NCI-H2029 (cell line): ENCODE measurements around the gene CELF5.
"Not testable (repeated sequence)": the region's sequence is repeated elsewhere in the genome, so short reads cannot be mapped to it uniquely, and the experiment has no call there.

ENCODE experiments used
- DNase-seq: peaks from one replicate; lab custom pipeline; 2025; lab: John Stamatoyannopoulos, UW

CELF5 gene

DNA sequence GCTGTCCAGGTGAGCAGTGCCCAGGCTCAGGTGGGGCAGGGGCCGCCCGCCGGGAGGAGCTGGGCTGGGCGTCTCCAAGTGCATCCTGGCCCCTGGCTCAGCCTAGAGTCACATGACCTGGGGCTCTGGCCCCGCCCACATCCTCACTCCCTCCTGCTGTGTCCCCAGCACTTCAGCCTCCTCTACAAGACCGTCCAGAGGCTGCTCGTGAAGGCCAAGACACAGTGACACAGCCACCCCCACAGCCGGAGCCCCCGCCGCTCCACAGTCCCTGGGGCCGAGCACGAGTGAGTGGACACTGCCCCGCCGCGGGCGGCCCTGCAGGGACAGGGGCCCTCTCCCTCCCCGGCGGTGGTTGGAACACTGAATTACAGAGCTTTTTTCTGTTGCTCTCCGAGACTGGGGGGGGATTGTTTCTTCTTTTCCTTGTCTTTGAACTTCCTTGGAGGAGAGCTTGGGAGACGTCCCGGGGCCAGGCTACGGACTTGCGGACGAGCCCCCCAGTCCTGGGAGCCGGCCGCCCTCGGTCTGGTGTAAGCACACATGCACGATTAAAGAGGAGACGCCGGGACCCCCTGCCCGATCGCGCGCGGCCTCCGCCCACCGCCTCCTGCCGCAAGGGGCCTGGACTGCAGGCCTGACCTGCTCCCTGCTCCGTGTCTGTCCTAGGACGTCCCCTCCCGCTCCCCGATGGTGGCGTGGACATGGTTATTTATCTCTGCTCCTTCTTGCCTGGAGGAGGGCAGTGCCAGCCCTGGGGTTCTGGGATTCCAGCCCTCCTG, 16.8 kb upstream of the CELF5 start:
- DNase-seq, result no peak

DNA sequence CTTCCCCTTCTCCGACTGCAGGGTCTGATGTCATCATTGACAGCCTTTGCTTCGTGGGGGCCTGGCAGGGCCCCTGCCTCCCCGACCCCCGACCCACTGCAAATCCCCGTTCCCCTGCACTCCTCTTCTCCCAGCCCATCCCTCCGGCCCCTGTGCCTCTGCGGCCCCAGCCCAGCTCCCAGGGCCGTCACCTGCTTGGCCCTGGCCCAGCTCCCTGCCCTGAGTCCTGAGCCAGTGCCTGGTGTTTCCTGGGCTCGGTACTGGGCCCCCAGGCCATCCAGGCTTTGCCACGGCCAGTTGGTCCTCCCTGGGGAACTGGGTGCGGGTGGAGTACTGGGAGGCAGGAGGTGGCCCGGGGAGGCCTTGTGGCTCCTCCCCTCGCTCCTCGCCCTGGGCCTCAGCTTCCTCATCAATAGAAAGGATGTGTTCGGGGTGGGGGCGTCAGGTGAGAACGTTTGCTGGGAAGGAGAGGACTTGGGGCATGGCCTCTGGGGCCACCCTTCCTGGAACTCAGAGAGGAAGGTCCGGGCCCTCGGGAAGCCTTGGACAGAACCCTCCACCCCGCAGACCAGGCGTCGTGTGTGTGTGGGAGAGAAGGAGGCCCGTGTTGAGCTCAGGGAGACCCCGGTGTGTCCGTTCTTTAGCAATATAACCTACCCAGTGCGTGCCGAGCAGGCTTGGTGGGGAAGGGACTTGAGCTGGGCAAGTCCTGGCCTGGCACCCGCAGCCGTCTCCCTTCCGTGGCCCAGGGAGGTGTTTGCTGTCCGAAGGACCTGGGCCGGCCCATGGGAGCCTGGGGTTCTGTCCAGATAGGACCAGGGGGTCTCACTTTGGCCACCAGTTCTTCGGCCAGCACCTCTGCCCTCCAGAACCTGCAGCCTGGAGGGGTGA, 15.9 kb upstream of the CELF5 start:
- no peak for DNase-seq

DNA sequence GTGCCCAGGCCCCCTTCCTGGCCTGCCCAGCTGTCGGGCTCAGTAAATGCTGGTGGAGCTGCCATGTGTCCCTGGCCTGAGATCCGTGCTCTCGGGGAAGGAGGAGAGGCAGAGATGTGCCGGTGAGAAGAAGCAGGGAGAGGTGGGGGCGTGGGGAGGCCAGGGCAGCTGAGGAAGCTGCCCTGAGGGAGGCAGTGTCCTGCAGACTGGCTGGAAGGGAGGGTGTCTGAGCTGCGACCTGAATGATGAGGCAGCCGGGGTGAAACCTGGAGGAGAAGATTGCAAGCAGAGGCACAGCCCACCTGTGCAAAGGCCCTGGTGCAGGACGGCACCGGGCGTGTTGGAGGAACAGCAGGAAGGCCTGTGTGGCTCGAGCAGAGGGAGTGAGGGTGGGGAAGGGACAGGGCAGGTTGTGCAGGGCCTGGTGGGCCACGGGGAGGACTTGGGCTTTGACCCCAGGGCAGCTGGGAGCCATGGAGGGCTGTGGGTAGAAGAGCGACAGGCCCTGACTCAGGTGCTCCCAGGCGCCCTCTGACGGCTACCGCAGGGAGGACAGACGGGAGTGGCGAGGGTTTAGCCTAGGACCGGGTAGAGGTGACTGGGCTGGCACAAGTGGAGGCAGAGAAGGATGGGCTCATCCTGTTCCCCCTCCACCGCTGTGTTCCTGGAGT, 14.0 kb upstream of the CELF5 start:
- no peak for DNase-seq

DNA sequence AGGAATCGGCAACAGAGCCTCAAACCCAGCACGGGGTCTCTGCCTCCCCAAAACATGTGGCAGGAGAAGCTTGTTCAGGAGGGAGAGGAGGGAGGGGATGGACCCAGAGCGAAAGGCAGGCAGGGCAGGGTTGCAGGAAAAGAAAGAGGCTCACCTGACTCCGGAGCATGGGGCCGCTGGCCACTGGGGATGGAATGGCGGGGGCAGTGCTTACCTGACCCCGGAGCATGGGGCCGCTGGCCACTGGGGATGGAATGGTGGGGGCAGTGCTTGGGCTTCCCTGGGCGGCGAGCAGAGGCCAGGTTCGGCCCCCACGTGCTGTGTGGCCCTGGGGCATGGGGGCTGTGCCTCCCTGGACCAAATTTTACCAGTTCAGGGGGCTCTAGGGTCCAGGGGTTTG, 13.3 kb upstream of the CELF5 start:
- DNase-seq, result no peak

DNA sequence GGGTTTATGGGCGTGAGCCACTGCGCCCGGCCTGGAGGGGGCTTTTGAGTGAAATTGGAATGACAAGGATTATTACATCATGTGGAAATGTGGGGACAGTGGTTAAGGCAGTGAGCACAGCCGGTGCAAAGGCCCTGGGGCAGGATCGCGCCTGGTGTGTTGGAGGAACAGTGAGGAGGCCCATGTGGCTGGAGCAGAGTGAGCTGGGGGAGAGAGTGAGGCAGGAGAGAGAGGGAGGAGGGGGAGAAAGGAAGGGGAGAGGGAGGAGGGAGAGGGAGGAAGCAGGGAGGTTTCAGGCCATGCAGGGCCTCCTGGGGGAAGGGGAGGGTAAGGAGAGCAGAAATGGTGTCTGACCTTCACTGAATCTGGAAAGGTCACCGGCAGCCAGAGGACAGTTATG, 11.3 kb upstream of the CELF5 start:
- no peak for DNase-seq

DNA sequence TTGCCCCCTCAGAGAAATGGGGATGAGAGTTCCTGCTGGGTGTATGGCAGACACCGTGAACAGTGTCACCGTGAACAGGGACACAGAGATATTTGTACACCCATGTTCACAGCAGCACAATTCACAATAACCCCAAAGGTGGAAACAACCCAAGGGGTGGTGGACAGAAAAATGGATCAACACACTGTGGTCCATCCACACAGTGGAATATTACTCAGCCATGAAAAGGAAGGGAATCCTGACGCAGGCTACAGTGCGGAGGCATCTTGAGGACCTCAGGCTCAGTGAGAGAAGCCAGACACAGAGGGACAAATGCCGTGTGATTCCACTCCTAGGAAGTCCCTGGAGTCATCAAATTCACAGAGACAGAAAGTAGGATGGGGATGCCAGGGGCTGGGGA, 7.6 kb upstream of the CELF5 start:
- no peak for DNase-seq

DNA sequence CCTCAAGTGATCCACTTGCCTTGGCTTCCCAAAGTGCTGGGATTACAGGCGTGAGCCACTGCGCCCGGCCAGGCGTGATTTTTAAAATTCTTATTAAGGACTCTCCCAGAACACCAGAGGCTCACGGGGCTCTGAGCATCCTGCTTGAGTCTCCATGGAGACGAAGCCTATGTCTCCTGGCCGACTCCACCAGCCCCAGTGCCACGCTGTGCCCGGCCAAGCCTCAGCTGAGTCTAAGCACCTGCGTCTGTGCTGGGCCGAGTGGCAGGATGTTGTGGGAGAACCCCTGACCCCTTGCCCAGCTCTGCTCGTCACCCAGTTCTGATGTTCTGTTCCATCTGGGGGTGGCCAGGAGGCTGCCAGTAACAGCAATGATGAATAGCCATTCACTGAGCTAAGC, 3.9 kb upstream of the CELF5 start:
- DNase-seq, result no peak

DNA sequence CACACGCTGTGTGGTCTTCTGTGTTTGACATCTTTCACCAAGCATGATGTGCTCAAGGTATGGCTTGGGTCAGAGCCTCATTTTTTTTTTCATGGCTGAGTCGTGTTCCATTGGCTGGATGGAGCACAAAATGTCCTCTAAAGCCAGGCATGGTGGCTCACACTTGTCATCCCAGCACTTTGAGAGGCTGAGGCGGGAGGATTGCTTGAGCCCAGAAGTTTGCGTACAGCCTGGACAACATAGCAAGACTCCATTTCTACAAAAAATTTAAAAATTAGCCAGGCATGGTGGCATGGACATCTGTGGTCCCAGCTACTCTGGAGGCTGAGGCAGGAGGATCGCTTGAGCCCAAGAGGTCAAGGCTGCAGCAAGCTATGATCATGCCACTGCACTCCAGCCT, 2.9 kb upstream of the CELF5 start:
- DNase-seq, result not testable (repeated sequence)

DNA sequence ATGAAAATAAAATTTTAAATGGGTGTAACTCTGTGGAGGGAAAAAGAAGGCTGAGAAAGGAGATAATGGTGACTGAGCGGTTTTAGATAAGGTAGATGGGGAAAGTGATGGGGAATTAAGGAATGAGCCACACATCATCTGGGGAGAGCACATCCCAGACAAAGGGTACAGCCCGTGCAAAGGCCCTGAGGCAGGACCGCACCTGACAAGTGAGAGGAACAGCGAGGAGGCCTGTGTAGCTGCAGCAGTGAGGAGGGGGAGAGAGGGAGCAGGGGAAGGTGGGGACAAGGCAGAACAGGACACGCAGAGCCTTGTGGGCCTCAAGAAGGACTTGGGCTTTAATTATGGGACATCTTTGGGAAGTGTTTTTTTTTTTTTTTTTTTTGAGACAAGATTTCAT, 1.8 kb upstream of the CELF5 start:
- no peak for DNase-seq

DNA sequence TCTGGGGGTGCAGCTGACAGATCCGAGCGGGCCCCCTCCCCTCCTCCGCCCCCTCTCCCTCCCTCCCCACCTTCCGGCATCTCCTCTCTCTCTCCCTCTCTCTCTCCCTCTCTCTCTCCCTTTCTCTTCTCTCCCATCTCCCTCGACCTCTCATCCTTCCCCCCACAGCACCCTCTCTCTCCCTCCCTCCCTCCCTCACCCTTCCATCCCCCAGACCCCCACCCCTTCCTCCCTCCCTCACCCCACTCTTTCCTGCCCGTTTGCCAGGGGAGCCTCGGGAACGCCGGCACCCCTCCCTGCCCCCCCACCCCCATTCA, 666 bp downstream of the CELF5 start:
- DNase-seq, result no peak

DNA sequence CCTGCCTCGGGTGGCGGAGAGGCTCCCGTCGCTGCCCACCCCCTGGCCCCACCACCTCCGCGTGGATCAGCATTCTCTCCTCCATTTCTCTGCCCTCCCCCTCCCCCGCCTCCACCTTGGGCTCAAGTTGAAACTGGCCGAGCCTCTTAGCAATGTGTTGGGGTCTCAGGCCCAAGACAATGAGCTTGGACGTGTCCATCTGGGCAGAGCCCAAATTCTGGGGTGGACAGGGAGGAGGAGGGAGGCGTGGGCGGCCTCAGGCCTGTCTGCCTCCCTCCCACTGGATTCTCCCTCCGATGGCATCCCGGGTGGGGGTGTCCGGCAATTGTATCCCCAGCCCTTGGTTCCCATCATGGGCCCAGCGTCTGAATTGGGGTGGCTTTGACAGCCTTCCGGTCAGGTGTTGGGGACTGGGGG, 1.2 kb downstream of the CELF5 start:
- no peak for DNase-seq

DNA sequence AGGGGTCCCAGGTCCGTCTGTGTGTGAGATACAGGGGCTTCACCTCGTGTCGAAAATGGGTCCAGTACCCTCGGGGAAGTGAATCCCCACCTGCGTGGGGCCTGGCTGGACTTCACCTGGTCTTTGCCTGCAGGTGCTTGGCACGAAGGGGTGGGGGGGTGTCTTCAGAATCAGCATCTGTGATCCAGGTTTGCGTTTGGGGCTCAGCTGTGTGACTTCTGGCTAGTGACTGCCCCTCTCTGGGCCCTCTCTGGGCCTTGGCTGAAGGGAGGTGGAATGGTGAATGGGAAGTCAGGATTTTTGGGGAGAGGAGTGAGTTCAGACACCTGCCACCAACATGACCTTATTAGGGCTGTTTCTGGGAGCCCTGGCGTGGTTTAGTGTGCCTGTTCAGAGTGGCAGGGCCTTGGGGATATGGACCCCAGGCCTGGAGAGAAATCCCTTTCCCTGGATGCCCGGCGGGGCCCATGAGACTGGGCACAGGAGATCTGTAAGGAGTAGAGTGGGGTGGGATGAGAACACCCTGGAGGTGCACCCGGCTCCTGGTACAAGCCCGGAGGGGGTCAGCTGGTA, 2.7 kb downstream of the CELF5 start:
- no peak for DNase-seq

DNA sequence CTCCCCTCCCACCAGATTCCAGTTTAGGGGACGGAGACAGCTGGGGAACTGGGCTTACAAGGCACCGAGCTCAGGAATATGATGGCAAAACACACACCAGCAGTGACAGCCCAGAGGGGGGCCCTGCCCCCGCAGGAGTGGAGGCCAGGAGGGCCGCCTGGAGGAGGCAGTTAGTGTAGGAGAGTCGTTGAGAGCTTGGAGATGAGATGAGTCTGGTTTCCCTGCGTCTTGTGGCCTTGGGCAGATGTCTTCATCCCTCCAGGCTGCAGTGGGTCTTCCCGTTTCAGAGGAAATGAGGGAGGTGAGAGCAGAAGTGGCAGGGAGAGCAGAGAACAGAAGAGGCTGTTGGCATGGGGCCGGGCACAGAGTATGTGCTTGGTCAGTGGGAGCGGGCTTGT, 4.9 kb downstream of the CELF5 start:
- DNase-seq, result no peak

DNA sequence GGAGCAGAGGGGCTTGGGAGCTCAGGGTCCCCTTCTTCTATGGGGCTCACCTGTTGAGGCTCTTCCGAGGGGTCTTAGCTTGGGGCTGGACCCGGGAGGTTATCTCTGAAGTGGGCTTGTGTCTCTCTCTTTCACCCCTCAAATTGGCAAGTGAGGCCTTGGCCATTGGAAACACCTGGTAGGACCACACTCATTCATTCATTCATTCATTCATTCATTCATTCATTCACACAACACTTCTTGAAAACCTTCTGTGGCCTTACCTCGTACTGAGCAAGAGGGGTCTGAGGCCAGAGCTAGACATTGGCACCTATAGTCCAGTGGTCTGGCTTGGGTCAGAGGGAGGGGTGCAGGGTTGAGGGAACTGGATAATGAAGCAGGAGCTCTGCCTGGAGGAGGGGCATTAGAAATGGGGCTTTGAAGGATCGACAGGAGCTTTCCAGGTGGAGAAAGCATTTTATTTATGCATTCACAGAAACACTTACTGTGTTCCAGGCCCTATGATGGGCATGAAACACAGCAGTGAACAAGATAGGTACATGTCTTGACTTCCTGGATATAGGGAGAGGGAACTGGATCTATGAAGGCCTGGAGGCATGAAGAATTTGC, 5.5 kb downstream of the CELF5 start:
- DNase-seq, result no peak

DNA sequence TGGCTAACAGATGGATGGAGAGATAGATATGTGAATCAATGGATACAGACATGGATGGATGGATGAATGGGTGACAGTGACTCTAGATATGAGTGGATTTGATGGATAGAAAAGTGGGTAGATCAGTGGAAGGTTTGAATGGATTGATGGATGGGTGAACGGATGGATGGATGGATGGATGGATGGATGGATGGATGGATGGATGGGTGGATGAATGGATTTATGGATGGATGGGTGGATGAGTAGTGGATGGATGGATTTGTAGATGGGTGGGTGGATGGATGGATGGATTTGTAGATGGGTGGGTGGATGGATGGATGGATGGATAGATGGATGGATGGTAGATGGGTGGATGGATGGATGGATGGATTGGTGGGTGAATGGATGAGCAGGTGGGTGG, 6.8 kb downstream of the CELF5 start:
- DNase-seq, result no peak

DNA sequence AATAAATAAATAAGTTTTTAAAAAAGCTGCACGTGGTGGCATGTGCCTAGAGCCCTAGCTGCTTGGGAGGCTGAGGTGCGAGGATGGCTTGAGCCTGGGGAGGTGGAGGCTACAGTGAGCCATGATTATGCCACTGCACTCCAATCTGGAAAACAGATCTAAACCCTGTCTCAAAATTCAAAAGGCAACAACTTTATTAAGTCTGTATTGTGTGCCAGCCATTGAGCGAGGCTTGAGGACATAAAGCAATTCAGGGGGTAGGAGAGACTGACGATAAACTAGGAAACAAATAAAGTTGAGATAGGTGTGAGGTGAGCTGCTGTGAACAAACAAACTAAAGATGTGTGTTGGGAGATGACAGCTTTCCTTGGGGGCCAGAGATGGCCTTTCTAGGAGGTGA, 8.7 kb downstream of the CELF5 start:
- DNase-seq, result no peak

DNA sequence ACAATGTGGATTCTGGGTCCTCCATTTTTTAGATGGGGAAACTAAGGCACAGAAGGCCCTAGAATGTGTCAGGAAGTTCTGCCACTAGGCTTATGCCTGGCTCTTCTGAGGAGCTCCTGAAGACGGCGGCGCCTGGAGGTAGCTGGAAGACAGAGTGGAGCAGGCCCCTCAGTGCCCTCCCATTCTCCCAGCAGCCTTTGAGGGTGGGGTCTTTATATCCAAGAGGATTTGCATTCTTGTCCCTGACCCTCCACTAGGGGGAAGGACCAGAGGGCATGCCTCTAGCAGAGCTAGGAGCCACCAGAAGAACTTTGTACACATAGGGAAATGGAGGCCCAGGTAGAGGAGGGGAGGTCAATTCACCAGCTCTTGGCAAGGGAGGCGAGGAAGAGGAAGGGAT, 9.4 kb downstream of the CELF5 start:
- no peak for DNase-seq

DNA sequence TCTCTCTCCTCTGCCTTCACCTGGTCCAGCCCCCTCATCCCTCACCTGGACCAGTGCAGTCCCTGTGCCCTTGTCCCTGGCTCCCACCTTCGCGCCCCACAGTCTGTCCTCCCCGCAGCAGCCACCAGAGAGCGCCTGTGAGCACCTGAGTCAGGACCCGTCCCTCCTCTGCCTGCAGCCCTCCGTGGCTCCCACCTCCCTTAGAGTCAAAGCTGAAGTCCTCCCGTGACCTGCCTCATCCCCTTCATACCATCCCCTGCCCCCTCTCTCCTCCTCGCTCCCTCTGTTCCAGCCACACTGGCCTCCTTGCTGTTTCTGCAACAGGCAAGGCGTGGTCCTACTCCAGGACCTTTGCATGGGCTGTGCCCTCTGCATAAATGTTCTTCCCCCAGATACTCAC, 10.3 kb downstream of the CELF5 start:
- no peak for DNase-seq

DNA sequence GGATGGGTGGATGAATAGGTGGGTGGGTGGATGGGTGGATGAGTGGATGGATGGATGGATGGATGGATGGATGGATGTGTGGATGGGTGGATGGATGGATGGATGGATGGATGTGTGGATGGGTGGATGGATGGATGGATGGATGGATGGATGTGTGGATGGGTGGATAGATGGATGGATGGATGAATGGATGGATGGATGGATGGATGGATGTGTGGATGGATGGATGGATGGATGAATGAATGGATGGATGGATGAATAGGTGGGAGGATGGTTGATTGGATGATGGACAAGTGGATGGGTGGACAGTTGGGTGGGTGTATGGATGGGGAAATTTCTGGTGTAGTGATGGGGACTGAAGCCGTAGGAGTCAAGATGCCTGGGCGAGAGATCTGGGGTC, 11.1 kb downstream of the CELF5 start:
- not testable (repeated sequence) for DNase-seq

DNA sequence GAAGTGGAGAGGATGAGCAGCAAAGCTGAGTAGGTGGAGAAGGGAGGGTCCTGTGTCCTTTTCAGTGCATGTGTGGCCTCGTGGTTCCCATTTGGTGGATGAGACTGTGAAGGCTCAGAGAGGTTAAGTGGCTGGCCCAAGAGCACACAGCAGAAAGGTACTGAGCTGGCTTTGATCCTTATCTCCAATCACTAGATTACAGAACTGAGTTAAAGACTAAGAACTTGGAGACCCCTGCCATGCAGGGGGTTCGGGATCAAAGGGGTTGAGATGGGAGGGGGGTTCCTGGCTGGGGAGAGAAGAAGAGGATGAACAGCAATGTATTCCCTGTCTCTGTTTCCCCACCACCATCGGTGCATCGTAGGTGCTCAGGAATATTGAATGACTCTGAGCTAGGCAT, 11.8 kb downstream of the CELF5 start:
- no peak for DNase-seq

DNA sequence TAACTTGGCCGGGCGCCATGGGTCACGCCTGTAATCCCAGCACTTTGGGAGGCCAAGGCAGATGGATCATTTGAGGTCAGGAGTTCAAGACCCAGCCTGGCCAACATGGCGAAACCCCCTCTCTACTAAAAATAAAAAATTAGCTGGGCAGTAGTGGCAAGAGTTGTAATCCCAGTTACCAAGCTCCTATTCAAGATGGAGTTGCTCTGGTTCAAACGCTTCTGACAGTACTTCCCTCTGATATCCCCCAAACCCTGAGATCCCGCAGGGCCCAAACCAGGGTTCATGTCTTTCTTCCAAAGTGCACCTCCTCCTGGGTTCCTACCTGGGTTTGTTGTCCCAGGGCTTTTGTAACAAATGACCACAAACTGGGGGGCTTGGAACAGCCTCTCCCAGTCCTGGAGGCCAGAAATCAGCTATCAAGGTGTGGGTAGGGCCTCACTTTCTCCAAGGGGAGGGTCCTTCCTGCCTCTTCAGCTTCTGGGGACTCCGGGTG, 13.7 kb downstream of the CELF5 start:
- DNase-seq, result no peak

DNA sequence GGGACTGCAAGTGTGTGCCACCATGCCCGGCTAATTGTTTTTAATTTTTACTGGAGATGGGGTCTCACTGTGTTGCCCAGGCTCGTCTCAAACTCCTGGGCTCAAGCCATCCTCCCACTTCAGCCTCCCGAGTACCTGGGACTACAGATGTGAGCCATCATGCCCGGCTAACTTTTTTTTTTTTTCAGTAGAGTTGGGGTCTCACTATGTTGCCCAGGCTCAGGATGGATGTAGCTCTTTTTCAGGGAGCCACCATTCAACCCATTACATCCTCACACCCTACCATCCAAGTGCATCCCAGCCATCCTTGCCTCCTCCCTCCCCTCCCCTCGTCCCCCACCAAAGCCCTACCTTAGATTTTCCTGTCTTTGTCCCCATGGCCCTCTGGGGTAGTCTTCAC, 14.9 kb downstream of the CELF5 start:
- no peak for DNase-seq
